NCI-H128 (cell line): ENCODE measurements around the gene LGALS3.

Source experiments
- DNase-seq: peaks from one replicate; lab custom pipeline; 2025; ENCODE audit not compliant: unreplicated experiment; lab: John Stamatoyannopoulos, UW

The LGALS3 gene

DNA sequence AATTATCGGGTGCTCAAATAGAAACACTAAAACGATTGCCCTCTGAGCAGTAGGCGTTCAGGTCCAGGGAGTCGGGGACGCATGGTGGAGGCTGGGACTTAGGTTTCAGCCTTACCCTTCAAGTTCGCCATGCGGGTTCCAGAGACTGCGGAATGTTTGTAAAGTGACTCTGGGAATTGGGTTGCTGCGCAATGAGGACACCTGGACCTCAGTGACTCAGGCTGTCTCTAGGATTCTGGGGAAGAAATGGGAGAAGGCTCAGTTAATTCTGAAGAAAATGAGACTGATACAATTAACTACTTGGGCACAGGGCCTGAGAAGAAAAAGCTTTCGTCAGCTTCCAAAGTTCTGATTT is 1.1 kb downstream of the LGALS3 start:
- DNase-seq = no peak

- no peak for DNase-seq
These were observed 2.5 kb downstream of the LGALS3 start for GRCh38 chr14:55131370-55132137.

GRCh38 chr14:55133416-55133815 is 4.4 kb downstream of the LGALS3 start:
- no peak for DNase-seq

- no peak for DNase-seq
These were observed 7.2 kb downstream of the LGALS3 start for GRCh38 chr14:55136241-55136640.

DNA sequence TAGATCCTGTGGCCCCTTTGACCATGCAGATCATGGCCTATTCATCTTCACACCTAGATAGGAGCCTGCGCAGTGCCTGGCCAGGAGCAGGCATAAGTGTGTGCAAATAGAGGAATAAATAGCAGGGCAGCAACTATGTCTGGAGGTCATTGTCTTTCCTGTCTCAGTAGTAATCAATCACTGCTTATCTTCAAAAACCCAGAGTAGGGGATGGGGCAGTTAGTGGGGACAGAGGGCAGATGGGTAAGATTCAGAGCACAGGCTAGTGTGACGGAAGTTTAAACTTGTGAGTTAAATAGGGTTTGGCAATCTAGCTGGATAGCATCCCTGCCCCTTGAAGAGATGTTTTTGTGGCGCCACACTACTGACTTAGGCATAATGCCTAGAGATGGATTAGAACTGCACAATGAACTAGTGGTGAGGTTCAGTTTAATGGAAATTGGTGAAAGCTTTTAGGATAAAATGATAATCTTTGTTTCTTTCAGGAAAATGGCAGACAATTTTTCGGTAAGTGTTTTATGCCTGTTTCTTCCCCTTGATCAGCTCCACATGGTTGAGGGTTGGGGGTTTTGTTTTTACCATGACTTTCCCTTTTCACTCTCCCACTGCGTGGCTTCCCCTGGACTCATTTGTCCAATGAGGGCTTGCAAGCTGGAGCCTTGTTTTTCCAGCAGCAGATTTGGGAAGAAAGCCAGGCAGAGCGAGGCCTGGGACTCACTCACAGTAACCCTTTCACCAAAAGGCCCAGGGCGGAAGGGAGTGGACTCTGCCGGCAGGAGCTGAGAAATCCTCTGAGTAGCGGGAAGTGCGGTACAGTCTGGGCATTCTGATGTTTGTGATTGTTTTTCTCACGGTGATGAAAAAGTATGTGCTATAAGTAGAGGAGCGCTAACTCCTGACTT is 8.1 kb downstream of the LGALS3 start:
- no peak for DNase-seq

GRCh38 chr14:55138091-55138490 is 9.0 kb downstream of the LGALS3 start:
- no peak for DNase-seq

DNA sequence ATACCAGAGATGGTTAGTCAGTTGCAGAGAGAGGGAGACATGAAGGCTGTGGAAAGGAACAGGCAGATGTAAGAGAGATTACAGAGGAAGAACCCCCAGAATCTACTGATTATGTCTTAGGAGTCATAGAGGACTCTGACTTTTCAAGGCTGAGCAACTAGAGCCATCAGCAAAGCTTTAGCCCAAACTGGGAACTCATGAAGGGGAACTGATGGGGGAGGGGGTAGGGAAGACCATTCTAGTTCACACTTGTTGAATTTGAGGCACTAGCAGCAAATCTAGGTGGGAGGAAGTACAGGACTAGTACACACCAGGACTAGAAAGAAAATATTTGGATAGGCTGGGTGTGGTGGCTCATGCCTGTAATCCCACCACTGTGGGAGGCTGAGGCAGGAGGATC is 10.1 kb downstream of the LGALS3 start:
- no peak for DNase-seq

- DNase-seq = no peak
These were observed 10.9 kb downstream of the LGALS3 start for GRCh38 chr14:55139696-55140509.

DNA sequence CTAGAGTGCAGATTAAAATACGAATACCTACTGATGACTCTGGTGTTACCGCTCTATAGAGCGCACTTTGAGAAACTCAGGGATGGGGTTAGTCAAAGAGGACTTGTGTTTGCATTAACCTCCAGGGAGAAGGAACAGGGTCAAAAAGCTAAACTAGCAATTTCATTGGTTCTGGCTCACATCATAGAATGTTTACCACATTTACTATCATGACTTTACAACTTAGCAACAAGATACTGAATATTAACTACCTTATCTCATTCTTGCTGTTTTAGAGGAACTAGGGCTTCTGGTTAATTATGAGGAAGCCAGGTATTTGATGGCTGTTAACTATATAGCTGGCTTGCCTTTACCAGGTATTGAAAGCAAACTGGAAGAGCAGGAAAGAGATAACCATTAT is 12.8 kb downstream of the LGALS3 start:
- no peak for DNase-seq

DNA sequence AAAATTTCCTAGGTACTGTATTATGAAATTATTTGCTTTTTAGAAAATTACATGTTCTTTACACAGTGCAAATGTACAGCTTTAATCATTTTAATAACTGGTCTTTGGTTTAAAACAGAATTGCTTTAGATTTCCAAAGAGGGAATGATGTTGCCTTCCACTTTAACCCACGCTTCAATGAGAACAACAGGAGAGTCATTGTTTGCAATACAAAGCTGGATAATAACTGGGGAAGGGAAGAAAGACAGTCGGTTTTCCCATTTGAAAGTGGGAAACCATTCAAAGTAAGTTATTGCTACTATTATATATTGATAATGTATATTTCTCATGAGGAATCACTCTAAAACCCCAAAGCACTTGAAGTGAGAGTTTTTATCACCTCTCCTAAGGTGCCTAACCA is 13.4 kb downstream of the LGALS3 start:
- DNase-seq = no peak

DNA sequence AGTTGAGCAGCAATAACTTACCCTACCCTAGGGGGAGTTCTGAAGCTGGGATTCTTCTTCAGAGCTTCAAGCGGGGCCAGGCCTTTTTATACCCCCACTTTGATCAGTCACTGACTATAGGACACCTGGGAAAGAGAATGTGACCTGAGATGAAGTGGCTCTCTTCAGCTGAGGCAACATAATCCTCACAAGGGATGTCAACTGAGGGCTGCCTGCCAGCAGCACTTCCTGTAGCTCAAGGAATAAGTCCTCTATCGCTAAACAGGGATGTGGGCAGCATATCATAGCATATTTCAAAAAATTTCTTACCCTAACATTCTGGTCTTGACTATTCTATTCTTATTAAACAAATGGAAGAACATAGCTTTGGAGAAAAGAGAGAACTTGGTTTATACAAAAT is 17.4 kb downstream of the LGALS3 start:
- DNase-seq = no peak

DNA sequence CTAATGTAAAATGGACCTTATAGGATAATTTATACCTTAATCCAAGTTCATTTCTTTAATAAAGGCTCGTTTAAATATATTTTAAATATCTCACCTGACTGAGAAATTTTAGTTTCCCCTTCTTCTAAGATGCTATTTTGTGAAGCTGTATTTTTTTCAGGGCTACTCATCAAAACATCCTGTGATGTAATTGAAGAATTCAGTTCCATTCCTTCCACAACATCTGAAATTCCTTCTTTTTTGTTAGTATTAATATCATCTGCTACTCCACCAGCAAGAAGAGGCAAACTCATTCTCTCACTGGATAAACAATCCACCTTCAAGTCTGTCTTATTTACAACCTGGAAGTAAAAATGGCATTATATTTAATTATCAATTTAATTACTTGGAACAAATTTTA is 22.5 kb downstream of the LGALS3 start:
- no peak for DNase-seq

- DNase-seq = no peak
These were observed 23.2 kb downstream of the LGALS3 start for GRCh38 chr14:55152052-55152753.

- DNase-seq = no peak
These were observed 24.9 kb downstream of the LGALS3 start for GRCh38 chr14:55153951-55154350.

GRCh38 chr14:55157080-55157479 is 28.0 kb downstream of the LGALS3 start:
- DNase-seq = no peak

DNA sequence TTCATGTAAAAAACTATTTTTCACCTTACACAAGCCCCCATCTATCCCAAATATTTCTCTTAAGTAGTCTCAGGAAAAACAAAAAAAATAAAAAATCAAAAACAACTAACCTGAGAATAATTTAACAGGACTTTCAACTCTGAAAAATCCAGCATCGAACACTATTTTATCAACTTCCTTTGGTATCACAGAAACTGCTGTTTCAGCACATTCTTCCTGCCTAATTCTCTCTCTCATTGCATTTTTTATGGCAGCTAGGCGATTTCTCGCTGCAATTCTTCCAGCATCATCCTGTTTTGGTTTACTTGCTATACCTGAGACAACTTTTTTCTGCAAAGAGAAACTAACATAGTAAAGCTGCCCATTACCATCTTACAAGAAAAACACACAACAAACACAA is 29.4 kb downstream of the LGALS3 start:
- DNase-seq = no peak

DNA sequence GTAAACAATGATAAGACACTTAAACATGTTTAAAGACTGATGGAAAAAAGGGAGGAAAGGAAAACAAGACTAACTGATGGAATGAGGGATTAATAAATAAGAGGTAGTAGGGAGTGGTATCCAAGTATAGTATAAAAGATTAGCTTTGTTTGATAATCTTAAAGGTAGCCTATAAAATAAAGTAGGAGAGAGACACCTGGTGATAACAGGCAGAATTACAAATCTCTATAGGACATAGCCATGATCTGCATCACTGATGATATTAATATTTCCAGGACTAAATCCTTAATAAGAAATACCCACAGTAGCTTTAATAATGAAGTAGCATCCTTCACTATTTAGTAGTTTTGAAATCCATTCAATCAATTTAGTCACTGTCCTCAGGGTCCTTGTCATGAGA is 31.9 kb downstream of the LGALS3 start:
- no peak for DNase-seq

GRCh38 chr14:55170526-55170925 is 41.5 kb downstream of the LGALS3 start:
- no peak for DNase-seq

DNA sequence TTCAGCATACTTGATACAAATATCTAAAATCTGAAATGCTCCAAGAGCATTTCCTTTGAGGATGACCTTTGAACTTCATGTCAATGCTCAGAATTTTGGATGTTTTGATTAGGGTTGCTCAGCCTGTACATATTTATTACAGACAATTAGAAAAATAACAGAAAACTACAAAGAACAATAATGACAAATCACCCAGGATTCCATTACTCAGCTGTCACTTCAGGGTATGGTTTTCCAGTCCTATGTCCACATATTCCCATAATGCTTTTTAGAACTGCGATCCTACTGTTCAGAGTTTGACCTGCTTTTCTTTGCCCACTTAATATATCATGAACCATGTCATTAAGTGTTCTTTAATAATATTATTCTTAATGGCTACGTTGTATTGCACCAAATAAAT is 51.0 kb downstream of the LGALS3 start:
- DNase-seq = no peak

- DNase-seq = no peak
These were observed 51.4 kb downstream of the LGALS3 start for GRCh38 chr14:55180434-55180833.
